Measurements from ENCODE around the gene ALKBH6. TPM values are rescaled to one million over a fixed set of nuclear protein-coding genes. Genes with fewer than 3 reads are reported as not detected.

ALKBH6 gene
- total and polyA plus RNA-seq, 2 of the 13 experiments (the other 11 are each of a cell fraction or from before 2014, with no cell fraction given) = 13.7 to 18.1 TPM

DNA sequence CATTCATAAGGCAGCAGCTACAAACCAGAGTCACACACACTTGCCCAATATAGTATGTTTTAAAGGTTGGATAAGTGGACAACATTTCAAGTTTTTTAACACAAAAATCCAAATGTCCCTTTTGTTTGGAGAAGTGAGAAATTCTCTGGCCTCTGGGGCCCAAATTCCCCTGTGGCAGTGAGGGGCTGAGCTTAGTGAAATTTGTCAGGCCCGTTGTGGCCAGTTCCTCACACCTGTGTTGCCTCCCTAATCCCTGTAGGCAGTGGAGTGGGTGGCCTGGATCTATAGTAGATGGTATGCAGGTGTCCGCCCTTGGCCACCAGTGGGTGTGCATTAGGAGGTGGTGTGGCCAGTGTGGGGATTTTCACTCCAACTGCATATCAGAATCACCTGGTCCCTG is 47.4 kb upstream of the ALKBH6 start:
- Histone ChIP-seq H3K79me2 (ENCODE audit: insufficient read depth, low read length) (peaks cover 9% of the 10 kb centered on the region), H3K9ac (ENCODE audit: insufficient read depth, low read depth, low read length) (no peak overlapping the region), H3K27me3 (ENCODE audit: control insufficient read depth in 1 of 2, insufficient read depth in 2 of 2, low read length in 2 of 2) (no peaks in the 10 kb centered on the region), H3K4me1 (ENCODE audit: insufficient read depth, low read length) (peaks cover 47% of the 10 kb centered on the region), H3K36me3 (replicated peaks in 1 of 2; ENCODE audit: control insufficient read depth in 1 of 2, insufficient read depth in 2 of 2, low read length in 2 of 2) (peaks cover 11 to 39% of the 10 kb centered on the region in 2 experiments; a peak in 4 of 5 replicates), H3K9me3 (ENCODE audit: low read length) (no peaks in the 10 kb centered on the region), H2AFZ (ENCODE audit: low read length) (no peak overlapping the region), H4K20me1 (ENCODE audit: insufficient read depth, low read length) (no peaks in the 10 kb centered on the region), H3K4me2 (ENCODE audit: low read depth, low read length) (no peak overlapping the region), H3K27ac (ENCODE audit: extremely low read length, insufficient read depth, low read length) (no peak overlapping the region), H3K4me3 (replicated peaks in 1 of 3; ENCODE audit: insufficient read depth in 1 of 3, low read depth in 2 of 3, low read length in 3 of 3) (no peak overlapping the region)
- intact Hi-C loops (cut with micrococcal nuclease; ENCODE audit: unreplicated experiment) = loop anchor here (2.0 kb wide), 1 partner anchor 59 kb away; no protein-coding TSS in a partner anchor
- ChIA-PET POLR2A (interaction anchor here (0.5 to 1.2 kb wide), 4 partner anchors 38 to 101 kb away, joined by 3 read pairs; partner anchors contain the start of gene CAPNS1), CTCF (ENCODE audit: low intra/inter-chr PET ratio, low total read pairs) (interaction anchor here (2.0 kb wide), 1 partner anchor 109 kb away, joined by 15 read pairs; no protein-coding TSS in a partner anchor)
- no peak for FAIRE-seq
- no peak for ATAC-seq
- 86% methylated on average over 2 of the region's 2 CpGs for WGBS (ENCODE audit: low lambda C conversion rate)
- in situ Hi-C loops (cut with HindIII; ENCODE audit: extremely low pct_ligation_motif_present, low pct_unique_long_range_greater_than_20kb) = no loop called here
- TF ChIP-seq ZNF670 (CRISPR knock-in tag; IDR thresholded peaks at IDR 0.05; ENCODE audit: borderline replicate concordance) = no peak
- TF ChIP-seq ZNF205 (CRISPR knock-in tag; IDR thresholded peaks at IDR 0.05) = no peak
- TF ChIP-seq, protein P1, sequence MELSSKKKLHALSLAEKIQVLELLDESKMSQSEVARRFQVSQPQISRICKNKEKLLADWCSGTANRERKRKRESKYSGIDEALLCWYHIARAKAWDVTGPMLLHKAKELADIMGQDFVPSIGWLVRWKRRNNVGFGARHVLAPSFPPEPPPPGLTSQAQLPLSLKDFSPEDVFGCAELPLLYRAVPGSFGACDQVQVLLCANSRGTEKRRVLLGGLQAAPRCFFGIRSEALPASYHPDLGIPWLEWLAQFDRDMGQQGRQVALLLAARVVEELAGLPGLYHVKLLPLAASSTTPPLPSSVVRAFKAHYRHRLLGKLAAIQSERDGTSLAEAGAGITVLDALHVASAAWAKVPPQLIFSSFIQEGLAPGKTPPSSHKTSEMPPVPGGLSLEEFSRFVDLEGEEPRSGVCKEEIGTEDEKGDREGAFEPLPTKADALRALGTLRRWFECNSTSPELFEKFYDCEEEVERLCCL (CRISPR knock-in tag; IDR thresholded peaks at IDR 0.05; ENCODE audit: borderline replicate concordance) = no peak
- no peak for TF ChIP-seq TOE1 (CRISPR knock-in tag; IDR thresholded peaks at IDR 0.05)
- TF ChIP-seq, protein P2, sequence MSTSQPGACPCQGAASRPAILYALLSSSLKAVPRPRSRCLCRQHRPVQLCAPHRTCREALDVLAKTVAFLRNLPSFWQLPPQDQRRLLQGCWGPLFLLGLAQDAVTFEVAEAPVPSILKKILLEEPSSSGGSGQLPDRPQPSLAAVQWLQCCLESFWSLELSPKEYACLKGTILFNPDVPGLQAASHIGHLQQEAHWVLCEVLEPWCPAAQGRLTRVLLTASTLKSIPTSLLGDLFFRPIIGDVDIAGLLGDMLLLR (CRISPR knock-in tag; IDR thresholded peaks at IDR 0.05) = no peak
- no peak for TF ChIP-seq SYNCRIP (IDR thresholded peaks at IDR 0.05; ENCODE audit: insufficient read depth, low read depth, low read length)
- TF ChIP-seq, protein P3, sequence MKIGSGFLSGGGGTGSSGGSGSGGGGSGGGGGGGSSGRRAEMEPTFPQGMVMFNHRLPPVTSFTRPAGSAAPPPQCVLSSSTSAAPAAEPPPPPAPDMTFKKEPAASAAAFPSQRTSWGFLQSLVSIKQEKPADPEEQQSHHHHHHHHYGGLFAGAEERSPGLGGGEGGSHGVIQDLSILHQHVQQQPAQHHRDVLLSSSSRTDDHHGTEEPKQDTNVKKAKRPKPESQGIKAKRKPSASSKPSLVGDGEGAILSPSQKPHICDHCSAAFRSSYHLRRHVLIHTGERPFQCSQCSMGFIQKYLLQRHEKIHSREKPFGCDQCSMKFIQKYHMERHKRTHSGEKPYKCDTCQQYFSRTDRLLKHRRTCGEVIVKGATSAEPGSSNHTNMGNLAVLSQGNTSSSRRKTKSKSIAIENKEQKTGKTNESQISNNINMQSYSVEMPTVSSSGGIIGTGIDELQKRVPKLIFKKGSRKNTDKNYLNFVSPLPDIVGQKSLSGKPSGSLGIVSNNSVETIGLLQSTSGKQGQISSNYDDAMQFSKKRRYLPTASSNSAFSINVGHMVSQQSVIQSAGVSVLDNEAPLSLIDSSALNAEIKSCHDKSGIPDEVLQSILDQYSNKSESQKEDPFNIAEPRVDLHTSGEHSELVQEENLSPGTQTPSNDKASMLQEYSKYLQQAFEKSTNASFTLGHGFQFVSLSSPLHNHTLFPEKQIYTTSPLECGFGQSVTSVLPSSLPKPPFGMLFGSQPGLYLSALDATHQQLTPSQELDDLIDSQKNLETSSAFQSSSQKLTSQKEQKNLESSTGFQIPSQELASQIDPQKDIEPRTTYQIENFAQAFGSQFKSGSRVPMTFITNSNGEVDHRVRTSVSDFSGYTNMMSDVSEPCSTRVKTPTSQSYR (CRISPR knock-in tag; IDR thresholded peaks at IDR 0.05; ENCODE audit: borderline replicate concordance) = no peak
- TF ChIP-seq ZNF451 (CRISPR knock-in tag; IDR thresholded peaks at IDR 0.05) = no peak
- TF ChIP-seq, protein P4, sequence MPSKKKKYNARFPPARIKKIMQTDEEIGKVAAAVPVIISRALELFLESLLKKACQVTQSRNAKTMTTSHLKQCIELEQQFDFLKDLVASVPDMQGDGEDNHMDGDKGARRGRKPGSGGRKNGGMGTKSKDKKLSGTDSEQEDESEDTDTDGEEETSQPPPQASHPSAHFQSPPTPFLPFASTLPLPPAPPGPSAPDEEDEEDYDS (CRISPR knock-in tag; IDR thresholded peaks at IDR 0.05) = no peak
- no peak for TF ChIP-seq ZNF773 (CRISPR knock-in tag; IDR thresholded peaks at IDR 0.05; ENCODE audit: borderline replicate concordance)
- no peak for TF ChIP-seq ZNF253 (CRISPR knock-in tag; IDR thresholded peaks at IDR 0.05; ENCODE audit: borderline replicate concordance)
- no peak for TF ChIP-seq ATF1 (CRISPR knock-in tag; IDR thresholded peaks at IDR 0.05)
- TF ChIP-seq KAT2B (IDR thresholded peaks at IDR 0.05; ENCODE audit: borderline replicate concordance, low read depth, low read length) = no peak
- no peak for TF ChIP-seq ZNF644 (CRISPR knock-in tag; IDR thresholded peaks at IDR 0.05; ENCODE audit: low read depth)
- TF ChIP-seq, protein P5, sequence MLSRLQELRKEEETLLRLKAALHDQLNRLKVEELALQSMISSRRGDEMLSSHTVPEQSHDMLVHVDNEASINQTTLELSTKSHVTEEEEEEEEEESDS (CRISPR knock-in tag; IDR thresholded peaks at IDR 0.05; ENCODE audit: borderline replicate concordance) = no peak
- BruUV-seq (replicated peaks) = no TSS peak
- no peak for DNase-seq (ENCODE audit: low spot score)

Measured in HepG2 (cell line).